ENCODE results near the gene EIF4E1B. TPM values are rescaled to one million over a fixed set of nuclear protein-coding genes. Genes with fewer than 3 reads are reported as not detected.

Gene EIF4E1B
- total and polyA plus RNA-seq, 7 donors, result 0.04 to 0.62 TPM; not detected in 5

DNA sequence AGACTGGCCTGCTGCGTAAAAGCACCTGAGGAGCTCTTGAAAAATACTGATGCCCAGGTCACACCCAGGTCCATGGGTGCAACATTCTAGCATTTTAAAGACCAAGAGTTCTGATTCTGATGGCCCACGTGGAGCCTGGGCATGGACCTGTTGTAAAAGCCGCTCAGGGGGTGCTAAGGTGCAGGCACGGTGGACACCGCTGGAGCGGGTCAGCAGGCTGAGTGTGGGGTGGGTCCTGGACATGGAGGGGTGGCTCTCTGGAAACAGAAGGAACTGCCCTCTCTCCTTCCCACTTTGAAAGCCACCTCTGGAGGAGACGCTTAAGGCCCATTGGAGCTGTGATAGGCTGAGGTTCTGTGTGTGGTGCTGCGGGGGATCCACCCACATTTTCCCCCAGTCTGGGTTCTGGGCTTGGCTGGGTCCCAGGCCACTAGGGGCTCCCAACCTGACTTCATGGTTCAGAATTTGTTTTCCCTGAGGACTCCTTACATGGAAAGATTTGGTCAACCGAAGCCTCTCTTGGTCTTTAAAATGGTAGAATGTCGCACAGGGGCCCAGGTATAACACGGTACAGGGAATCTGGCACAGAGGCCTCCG, 37.1 kb upstream of the EIF4E1B start:
- DNase-seq, result no peak
- no peak for ATAC-seq
- Histone ChIP-seq H3K27ac (no peak overlapping the region), H3K4me3 (no peak overlapping the region), H3K36me3 (ENCODE audit: insufficient read depth in 1 of 2, low read depth in 1 of 2) (no peaks in the 10 kb centered on the region), H3K4me1 (no peaks in the 10 kb centered on the region), H3K27me3 (ENCODE audit: insufficient read depth in 3 of 3, low read length in 2 of 3) (peaks cover 0 to 7% (median 5%) of the 10 kb centered on the region in 3 donors), H3K9me3 (no peaks in the 10 kb centered on the region)
- 90 to 94% (median 90%) methylated on average over 12 of the region's 12 CpGs for WGBS, 3 donors
- TF ChIP-seq, protein P1, sequence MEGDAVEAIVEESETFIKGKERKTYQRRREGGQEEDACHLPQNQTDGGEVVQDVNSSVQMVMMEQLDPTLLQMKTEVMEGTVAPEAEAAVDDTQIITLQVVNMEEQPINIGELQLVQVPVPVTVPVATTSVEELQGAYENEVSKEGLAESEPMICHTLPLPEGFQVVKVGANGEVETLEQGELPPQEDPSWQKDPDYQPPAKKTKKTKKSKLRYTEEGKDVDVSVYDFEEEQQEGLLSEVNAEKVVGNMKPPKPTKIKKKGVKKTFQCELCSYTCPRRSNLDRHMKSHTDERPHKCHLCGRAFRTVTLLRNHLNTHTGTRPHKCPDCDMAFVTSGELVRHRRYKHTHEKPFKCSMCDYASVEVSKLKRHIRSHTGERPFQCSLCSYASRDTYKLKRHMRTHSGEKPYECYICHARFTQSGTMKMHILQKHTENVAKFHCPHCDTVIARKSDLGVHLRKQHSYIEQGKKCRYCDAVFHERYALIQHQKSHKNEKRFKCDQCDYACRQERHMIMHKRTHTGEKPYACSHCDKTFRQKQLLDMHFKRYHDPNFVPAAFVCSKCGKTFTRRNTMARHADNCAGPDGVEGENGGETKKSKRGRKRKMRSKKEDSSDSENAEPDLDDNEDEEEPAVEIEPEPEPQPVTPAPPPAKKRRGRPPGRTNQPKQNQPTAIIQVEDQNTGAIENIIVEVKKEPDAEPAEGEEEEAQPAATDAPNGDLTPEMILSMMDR (IDR thresholded peaks at IDR 0.05), result no peak
- intact Hi-C loops (cut with DNase I), result no loop called here

DNA sequence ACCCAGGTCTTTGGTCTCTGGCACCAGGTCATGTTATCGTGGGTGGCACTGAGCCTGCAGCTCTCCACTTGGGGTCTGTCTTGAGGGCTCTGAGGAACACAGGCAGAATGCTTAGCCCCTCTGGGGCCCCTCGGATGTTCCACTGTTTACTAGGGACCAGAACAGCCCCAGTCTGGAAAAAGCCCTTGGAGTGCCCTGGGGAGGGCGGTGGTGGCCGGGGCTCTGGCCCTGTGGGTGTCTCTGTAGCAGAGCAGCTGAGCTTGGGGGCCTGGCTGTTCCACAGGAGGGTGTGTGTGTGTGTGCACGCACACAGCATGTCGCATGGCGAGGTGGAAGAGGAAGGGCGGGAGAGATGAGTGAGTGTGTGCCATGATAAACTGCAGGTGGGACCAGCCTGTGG, 35.9 kb upstream of the EIF4E1B start:
- H3K36me3 ChIP-seq (ENCODE audit: insufficient read depth in 1 of 2, low read depth in 1 of 2), result no peaks in the 10 kb centered on the region
- WGBS, 3 donors, result 86 to 88% (median 87%) methylated on average over 8 of the region's 8 CpGs
- H3K4me1 ChIP-seq, result no peaks in the 10 kb centered on the region
- ATAC-seq (no peak), DNase-seq (no peak)
- H3K27me3 ChIP-seq (ENCODE audit: insufficient read depth in 3 of 3, low read length in 2 of 3), result peaks cover 0 to 10% (median 5%) of the 10 kb centered on the region in 3 donors
- no peaks in the 10 kb centered on the region for H3K9me3 ChIP-seq
- TF ChIP-seq, protein P1 (IDR thresholded peaks at IDR 0.05), result no peak
- intact Hi-C loops (cut with DNase I), result no loop called here
- H3K27ac ChIP-seq, result no peak overlapping the region
- no peak overlapping the region for H3K4me3 ChIP-seq

DNA sequence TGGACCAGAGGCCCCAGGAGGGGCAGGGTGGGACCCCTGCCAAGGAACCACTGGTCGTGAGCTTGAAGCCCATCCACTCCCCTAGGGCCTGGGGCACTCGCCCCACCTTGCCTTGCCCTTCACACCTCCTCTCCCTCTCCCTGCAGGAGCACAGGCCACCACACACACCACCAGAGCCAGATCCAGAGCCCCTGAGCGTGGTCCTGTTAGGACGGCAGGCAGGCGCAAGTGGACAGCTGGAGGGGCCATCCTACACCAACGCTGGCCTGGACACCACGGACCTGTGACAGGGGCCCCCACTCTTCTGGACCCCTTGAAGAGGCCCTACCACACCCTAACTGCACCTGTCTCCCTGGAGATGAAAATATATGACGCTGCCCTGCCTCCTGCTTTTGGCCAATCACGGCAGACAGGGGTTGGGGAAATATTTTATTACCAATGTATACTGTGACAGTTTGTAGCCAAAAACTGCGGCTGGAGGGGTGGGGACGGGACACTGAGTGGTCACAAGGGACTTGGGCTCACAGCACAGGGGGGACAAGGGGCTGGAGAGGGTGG, 35.0 kb upstream of the EIF4E1B start:
- Histone ChIP-seq H3K9me3 (no peaks in the 10 kb centered on the region), H3K4me1 (no peaks in the 10 kb centered on the region), H3K27ac (no peak overlapping the region), H3K36me3 (ENCODE audit: insufficient read depth in 1 of 2, low read depth in 1 of 2) (no peaks in the 10 kb centered on the region), H3K27me3 (ENCODE audit: insufficient read depth in 3 of 3, low read length in 2 of 3) (peaks cover 0 to 10% (median 5%) of the 10 kb centered on the region in 3 donors), H3K4me3 (no peak overlapping the region)
- DNase-seq (no peak), ATAC-seq (no peak)
- intact Hi-C loops (cut with DNase I), result no loop called here
- TF ChIP-seq, protein P1 (IDR thresholded peaks at IDR 0.05), result no peak
- 75 to 82% (median 77%) methylated on average over 11 of the region's 11 CpGs for WGBS, 3 donors

DNA sequence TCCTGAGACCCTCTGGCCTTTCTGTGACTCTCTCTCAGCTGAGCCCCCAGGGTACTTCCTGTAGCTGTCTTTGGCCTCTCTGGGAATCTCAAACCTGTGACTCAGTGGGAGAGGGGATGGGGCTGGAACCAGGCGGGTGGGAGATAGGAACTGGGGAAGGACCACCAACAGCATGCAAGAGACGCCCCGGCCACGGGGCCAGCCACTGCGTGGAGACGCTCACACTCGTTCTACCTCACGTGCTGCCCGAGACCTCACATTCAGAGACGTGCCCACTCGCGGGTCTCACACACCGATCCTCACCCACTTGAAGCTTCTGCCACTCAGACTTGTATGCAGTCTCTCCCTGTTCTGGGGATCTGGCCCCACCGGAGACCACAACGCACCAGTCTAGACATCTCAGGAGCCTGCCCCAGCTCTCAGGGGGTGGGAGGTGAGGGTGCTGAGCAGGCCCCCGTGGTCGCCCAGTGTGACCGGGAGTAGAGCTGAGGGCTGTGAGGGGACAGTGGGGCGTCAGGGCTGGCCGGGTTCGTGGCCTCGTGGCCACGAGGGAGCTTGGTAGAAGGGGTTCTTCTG, 34.3 kb upstream of the EIF4E1B start:
- H3K4me1 ChIP-seq, result no peaks in the 10 kb centered on the region
- 84 to 87% (median 85%) methylated on average over 22 to 23 of the region's 23 CpGs for WGBS, 3 donors
- H3K27ac ChIP-seq, result no peak overlapping the region
- no peaks in the 10 kb centered on the region for H3K9me3 ChIP-seq
- TF ChIP-seq, protein P1 (IDR thresholded peaks at IDR 0.05), result no peak
- no peaks in the 10 kb centered on the region for H3K36me3 ChIP-seq (ENCODE audit: insufficient read depth in 1 of 2, low read depth in 1 of 2)
- H3K27me3 ChIP-seq (ENCODE audit: insufficient read depth in 3 of 3, low read length in 2 of 3), result peaks cover 0 to 10% (median 5%) of the 10 kb centered on the region in 3 donors
- DNase-seq, result no peak
- no peak overlapping the region for H3K4me3 ChIP-seq
- intact Hi-C loops (cut with DNase I), result no loop called here
- ATAC-seq, result no peak

Measured in psoas muscle (tissue), 8 donors.